ENCODE measurements around the gene RPS6KB2.

DNA sequence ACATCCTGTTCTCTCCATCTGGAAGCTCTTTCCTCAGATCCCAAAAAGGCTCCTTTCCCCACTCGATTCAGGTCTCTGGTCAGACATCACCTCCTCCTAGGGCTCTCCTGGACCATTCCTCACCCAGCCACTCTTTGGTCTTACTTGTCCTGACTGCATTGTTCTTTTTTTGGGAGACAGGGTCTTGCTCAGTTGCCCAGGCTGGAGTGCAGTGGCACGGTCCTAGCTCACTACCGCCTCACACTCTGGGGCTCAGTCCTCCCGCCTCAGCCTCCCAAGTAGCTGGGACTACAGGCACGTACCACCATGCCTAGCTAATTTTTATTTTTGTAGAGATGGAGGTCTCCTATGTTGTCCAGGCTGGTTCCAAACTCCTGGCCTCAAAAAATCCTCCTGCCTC lies 17.2 kb downstream of the RPS6KB2 start:
- no peak for TF ChIP-seq CTCF (IDR thresholded peaks at IDR 0.05)
- no peak for TF ChIP-seq EZH2 (IDR thresholded peaks at IDR 0.05; ENCODE audit: borderline replicate concordance, insufficient read depth, low read depth, low read length, poor library complexity, severe bottlenecking)
